NCI-H1105 treated with DMSO at 0.1 percent for 48 hours (cell line): ENCODE results near the gene HRH1.
"Not testable (repeated sequence)": the region's sequence is repeated elsewhere in the genome, so short reads cannot be mapped to it uniquely, and the experiment has no call there.

Experiments
- DNase-seq: peaks from one replicate; lab custom pipeline; 2025; lab: John Stamatoyannopoulos, UW

The HRH1 gene

GRCh38 chr3:11244121-11244677, 89.9 kb downstream of the HRH1 start:
- no peak for DNase-seq

DNA sequence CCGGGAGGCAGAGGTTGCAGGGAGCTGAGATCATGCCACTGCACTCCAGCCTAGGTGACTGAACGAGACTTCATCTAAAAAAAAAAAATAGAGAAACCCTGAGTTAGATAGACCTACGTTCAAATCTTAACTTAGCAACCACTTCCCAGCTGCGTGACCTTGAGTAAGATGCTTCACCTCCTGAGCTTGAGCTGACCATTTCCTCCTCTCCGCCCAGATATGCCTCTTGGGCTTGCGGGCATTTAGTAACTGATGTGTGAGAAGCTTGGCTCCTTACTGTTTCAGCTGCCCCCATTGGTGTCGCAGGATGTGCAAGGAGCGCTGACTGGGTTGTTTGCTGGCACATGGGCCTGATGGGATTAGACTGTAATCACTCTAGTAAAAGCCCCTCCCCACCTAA, 91.0 kb downstream of the HRH1 start:
- no peak for DNase-seq

- no peak for DNase-seq
These were observed 91.8 kb downstream of the HRH1 start for GRCh38 chr3:11245827-11246662.

- no peak for DNase-seq
These were observed 92.3 kb downstream of the HRH1 start for GRCh38 chr3:11246663-11246970.

DNA sequence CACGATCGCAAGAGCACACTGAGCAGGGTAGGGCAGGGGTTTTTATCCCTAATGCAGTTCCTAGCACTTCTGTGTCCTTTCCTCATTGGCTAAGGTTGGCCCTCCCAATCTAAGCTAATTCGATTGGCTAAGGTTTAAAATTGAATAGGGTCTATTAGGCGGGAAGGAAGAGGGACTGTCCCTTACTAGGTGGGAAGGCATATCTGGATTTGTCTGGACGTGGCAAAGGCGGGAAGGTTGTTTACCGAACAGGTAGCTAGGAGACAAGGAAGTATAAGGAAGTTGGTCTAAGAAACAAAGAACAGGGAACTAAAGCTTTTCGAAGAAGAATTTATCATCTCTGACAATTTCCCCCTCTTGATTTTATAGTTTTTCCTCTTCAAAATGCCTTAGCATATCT, 93.1 kb downstream of the HRH1 start:
- DNase-seq = peak; percentile 71

GRCh38 chr3:11248596-11248995, 94.3 kb downstream of the HRH1 start:
- DNase-seq = no peak

DNA sequence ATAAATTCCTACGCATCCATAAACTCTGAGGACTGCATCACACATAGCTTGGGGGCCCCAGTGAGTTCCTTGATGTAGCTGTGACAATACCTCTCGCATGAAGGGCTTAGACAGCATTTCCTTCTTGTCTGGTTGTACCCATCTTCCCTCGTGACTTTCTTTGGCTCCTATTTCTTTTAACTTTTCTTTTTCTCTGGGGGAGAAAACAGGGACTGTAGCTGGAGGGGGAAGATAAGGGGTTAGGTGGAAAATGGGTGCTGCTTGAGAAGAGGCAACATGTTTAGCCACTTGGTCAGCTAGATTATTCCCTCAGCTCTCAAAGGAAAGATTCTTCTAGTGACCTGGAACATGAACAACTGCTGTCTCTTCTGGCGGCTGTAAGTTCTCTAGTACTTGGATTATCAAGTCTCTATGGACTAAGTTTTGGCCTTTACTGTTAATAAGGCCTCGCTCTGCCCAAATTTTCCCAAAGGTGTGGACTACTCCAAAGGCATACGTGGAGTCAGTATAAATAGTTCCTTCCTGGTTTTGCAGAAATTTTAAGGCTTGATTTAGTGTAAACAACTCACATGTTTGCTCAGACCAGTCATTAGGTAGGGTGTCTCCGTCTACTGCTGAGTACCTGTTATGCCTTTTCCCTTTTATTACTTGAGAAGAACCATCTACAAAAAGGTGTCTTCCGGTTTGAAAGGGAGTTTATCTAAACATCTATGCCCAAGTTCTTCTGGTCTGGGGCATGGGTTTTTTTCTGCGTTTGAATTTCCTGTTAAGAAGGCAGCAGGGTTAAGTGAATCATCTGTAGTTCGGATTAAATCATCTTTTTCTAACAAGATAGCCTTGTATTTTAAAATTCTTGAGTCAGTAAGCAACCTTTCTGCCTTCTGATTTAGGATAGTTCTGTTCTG, 96.9 kb downstream of the HRH1 start:
- DNase-seq = no peak

DNA sequence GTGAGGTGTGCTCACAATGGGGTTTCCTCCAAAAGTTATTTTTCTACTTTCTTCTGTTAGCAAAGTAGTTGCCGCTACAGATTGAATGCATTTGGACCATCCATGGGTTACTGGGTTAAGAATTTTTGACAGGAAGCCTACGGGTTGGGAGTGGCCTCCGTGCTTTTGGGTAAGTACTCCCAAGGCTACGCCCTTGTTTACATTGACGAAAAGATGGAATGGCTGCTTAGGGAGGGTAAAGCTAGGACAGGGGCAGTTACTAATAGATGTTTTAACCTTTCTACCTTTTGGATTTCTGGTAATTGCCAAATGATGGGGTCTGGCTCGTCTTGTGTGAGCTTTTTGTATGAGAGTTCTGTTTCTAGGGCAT, 97.5 kb downstream of the HRH1 start:
- no peak for DNase-seq

GRCh38 chr3:11254876-11255275, 100.6 kb downstream of the HRH1 start:
- no peak for DNase-seq

GRCh38 chr3:11255537-11255936, 101.2 kb downstream of the HRH1 start:
- not testable (repeated sequence) for DNase-seq

- DNase-seq = no peak
These were observed 104.7 kb downstream of the HRH1 start for GRCh38 chr3:11258958-11259357.

DNA sequence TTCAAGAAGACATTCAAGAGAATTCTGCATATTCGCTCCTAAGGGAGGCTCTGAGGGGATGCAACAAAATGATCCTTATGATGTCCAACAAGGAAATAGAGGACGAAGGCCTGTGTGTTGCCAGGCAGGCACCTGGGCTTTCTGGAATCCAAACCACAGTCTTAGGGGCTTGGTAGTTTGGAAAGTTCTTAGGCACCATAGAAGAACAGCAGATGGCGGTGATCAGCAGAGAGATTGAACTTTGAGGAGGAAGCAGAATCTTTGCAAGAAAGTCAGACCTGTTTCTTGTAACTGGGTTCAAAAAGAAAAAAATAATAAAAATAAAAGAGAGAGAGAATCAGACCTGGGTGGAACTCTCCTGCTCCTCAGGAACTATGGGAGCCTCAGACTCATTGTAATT, 106.2 kb downstream of the HRH1 start:
- DNase-seq = no peak

- DNase-seq = no peak
These were observed 114.7 kb downstream of the HRH1 start for GRCh38 chr3:11269007-11269406.

GRCh38 chr3:11271986-11272904, 118.0 kb downstream of the HRH1 start, which contains the start of gene ATG7:
ATG7 (plus strand) TSS chr3:11272397; CDS start chr3:11298696, 26,299 bp downstream.
- peak; percentile 82 for DNase-seq

DNA sequence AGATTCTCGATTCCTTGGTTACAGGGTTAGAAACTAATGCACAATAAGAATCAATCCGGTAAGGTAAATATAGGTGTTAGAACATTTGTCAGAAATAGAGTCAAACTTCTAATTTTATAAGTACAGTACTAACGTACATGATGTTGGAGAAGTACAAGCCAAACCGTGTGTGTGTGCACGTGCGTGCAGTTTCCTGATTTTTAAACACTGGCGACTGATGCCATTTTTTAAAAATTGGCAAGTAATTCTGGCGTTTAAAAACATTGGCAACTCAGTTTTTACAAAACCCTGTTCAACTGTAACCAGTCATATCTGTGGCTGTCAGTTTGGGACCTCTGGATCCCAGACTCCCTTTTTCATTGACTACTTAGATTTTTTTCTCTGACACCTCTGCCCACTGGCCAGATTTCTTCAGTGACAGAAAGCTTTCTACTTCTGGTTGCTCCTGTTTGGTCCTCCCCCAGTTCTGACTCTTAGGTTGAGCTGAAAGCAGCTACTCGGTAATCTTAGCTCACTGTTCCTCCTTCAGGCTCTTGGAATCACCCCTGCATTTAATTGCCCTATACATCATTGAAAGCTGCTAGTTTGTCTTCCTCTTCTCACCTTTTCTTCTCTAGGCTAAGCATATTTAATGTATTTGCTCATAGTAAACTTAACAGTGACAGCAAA, 118.7 kb downstream of the HRH1 start:
- no peak for DNase-seq

- no peak for DNase-seq
These were observed 119.6 kb downstream of the HRH1 start for GRCh38 chr3:11273891-11274291.

DNA sequence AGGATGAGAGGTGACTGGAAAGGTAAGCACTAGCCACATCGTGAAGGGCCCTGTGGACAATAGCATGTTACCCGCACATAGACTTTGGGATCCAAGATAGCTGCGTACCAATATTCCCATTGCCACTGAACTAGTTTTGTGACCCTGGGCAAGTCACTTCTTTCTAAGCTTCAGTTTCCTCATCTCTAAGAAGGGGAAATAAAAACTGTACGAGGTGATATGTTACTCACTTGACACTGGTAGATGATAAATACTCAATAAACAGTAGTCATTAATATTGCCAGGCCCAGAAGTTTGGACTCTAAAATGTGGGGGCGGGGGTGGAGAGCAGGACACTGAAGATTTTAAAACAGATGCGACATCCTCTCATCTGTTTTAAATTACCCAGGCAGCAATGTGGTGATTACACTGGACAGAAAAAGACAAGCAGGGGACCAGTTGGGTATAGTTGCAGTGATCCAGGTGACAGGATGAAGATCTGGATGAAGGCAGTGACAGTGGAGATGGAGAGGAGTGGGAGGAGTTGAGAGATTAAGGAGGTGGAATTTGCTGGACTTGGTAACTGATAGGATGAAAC, 120.4 kb downstream of the HRH1 start:
- DNase-seq = no peak

GRCh38 chr3:11275926-11276325, 121.6 kb downstream of the HRH1 start:
- no peak for DNase-seq

DNA sequence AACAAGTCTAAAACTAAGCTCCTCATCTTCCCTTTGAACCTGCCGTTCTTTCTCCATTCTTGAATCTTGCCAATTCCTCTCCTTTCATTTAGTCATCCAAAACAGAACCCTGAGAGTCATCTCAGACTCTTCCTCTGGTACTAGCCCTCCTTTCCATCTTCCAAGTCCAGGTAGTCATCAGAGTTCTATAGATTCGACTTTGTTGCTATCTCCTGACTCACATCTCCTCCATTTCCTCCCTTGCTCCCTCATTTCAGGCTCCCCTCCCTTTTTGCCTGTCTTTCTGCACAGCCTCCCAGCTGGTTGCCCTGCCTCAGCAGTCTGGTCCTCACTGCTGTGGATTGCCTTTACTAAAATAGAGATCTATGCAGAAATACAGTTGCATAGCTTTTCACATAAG, 122.6 kb downstream of the HRH1 start:
- DNase-seq = no peak

DNA sequence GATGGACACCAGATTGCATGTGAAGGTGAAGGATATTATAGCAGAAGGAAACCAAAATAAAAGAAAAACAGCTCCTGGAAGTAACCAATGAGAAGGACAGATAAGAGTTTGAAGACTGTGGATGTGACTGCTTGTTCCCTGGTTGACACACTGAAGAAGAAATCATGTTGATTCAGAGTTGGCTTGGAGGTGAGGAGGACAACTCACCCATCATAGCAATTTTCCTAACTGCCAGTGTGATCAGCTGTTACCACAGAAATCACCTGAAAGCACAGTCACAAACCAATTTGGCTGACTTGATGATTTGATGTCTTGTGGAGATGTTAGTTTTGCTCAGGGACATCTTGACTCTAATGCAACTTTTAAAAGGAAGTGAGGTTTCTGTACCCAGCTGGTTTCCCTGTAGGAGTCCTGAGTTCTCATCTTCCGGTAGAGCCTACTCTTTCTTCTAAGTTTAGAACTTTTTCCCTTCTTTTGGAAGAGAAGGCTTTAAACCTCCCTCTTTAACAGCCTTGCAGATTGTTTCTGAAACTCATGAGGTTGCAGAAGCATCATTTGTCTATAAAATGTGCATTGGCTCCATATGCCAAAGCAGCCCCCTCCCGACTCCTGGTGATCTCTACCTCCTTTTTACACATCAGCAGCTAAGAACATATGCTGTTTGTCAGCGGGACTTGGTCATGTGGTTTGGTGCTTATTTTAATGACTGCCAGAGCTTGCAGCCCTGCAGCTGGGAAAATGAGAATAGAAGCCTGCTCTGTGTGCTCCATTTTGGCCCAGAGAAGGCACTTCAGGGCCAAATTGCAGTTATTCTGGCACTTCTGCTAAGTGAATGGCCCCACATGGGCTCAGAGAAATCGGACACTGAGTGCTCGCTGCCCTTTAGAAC, 128.2 kb downstream of the HRH1 start:
- DNase-seq = no peak
